Liver (tissue), 9 donors: ENCODE data around the gene DCP2. TPM values are rescaled to one million over a fixed set of nuclear protein-coding genes. Genes with fewer than 3 reads are reported as not detected.

Source experiments
- DNase-seq: peaks from one replicate; pipeline ENCODE4 v3.0.0-alpha.2; 2017; ENCODE audit warnings: low spot score
- H3K27ac ChIP-seq, 2 donors: one replicate each; pipeline ENCODE4 v1.7.0; 2013; ENCODE audit warnings: inconsistent platforms in 2 of 2, low read length in 2 of 2, control low read depth in 1 of 2, low read depth in 1 of 2, mild to moderate bottlenecking in 1 of 2
- H3K27me3 ChIP-seq, 4 donors: one replicate each; pipeline versions ENCODE4 v1.6.1 to v1.7.0; 2013; ENCODE audit warnings: low read length in 3 of 4, inconsistent platforms in 1 of 4, mild to moderate bottlenecking in 1 of 4, moderate library complexity in 1 of 4; ENCODE audit not compliant: control insufficient read depth in 4 of 4, insufficient read depth in 4 of 4
- H3K36me3 ChIP-seq, 4 donors: one replicate each; pipeline versions ENCODE4 v1.6.1 to v1.7.0; 2013; ENCODE audit warnings: low read length in 3 of 4, mild to moderate bottlenecking in 3 of 4, low read depth in 1 of 4, moderate library complexity in 1 of 4; ENCODE audit not compliant: control insufficient read depth in 4 of 4, insufficient read depth in 3 of 4
- H3K4me1 ChIP-seq, 4 donors: one replicate each; pipeline versions ENCODE4 v1.6.1 to v1.7.0; 2013; ENCODE audit warnings: low read length in 3 of 4, mild to moderate bottlenecking in 3 of 4, moderate library complexity in 1 of 4; ENCODE audit not compliant: control insufficient read depth in 4 of 4, insufficient read depth in 4 of 4
- H3K4me3 ChIP-seq, 3 donors: one replicate each; pipeline versions ENCODE4 v1.6.1 to v1.7.0; 2013; ENCODE audit warnings: low read length in 3 of 3, control low read depth in 1 of 3, low read depth in 1 of 3, mild to moderate bottlenecking in 1 of 3
- H3K9ac ChIP-seq, 2 donors: one replicate each; pipeline ENCODE4 v1.7.0; 2013; ENCODE audit warnings: low read length in 2 of 2, mild to moderate bottlenecking in 2 of 2, moderate library complexity in 2 of 2, control low read depth in 1 of 2, low read depth in 1 of 2
- H3K9me3 ChIP-seq, 4 donors: one replicate each; pipeline versions ENCODE4 v1.6.1 to v1.7.0; 2013; ENCODE audit warnings: low read length in 3 of 4; ENCODE audit not compliant: control insufficient read depth in 4 of 4
- CTCF ChIP-seq: fragments of 150-350 bp; IDR thresholded peaks from 2 replicates; pipeline ENCODE4 v1.5.1; 2017; ENCODE audit warnings: improper control_type of control experiment, low read depth, low read length; ENCODE audit not compliant: missing input control
- EGR1 ChIP-seq, 2 donors: IDR thresholded peaks; 2 replicates each; pipeline ENCODE4 v1.6.1; 2016 to 2018; ENCODE audit warnings: antibody characterized with exemption in 2 of 2, low read depth in 2 of 2
- FOXA1 ChIP-seq: IDR thresholded peaks from 2 replicates; pipeline ENCODE4 v1.6.1; 2016; ENCODE audit warnings: antibody characterized with exemption
- FOXA2 ChIP-seq: IDR thresholded peaks from 2 replicates; pipeline ENCODE4 v1.6.1; 2016; ENCODE audit warnings: antibody characterized with exemption
- GABPA ChIP-seq, 2 donors: IDR thresholded peaks in 1 of 2; conservative IDR thresholded peaks in 1 of 2; 2 replicates each; pipeline ENCODE4 v1.6.1; 2016; ENCODE audit warnings: antibody characterized with exemption in 2 of 2, mild to moderate bottlenecking in 1 of 2, moderate library complexity in 1 of 2
- HNF4A ChIP-seq, 2 donors: conservative IDR thresholded peaks; 2 replicates each; pipeline ENCODE4 v1.6.1; 2016; ENCODE audit warnings: antibody characterized with exemption in 2 of 2, mild to moderate bottlenecking in 2 of 2
- HNF4G ChIP-seq: IDR thresholded peaks from 2 replicates; pipeline ENCODE4 v1.6.1; 2016; ENCODE audit warnings: antibody characterized with exemption
- JUND ChIP-seq, 2 donors: IDR thresholded peaks; 2 replicates each; pipeline ENCODE4 v1.6.1; 2016; ENCODE audit warnings: antibody characterized with exemption in 2 of 2
- NR2F2 ChIP-seq: IDR thresholded peaks from 2 replicates; pipeline ENCODE4 v1.6.1; 2016; ENCODE audit warnings: antibody characterized with exemption
- RAD21 ChIP-seq, 2 donors: IDR thresholded peaks; 2 replicates each; pipeline ENCODE4 v1.6.1; 2016; ENCODE audit warnings: antibody characterized with exemption in 2 of 2, mild to moderate bottlenecking in 2 of 2
- REST ChIP-seq: IDR thresholded peaks from 2 replicates; pipeline ENCODE4 v1.6.1; 2016; ENCODE audit warnings: antibody characterized with exemption, mild to moderate bottlenecking
- RXRA ChIP-seq, 2 donors: IDR thresholded peaks; 2 replicates each; pipeline ENCODE4 v1.6.1; 2017 to 2018; ENCODE audit warnings: antibody characterized with exemption in 2 of 2, mild to moderate bottlenecking in 1 of 2
- SP1 ChIP-seq: IDR thresholded peaks from 2 replicates; pipeline ENCODE4 v1.6.1; 2018; ENCODE audit warnings: antibody characterized with exemption, mild to moderate bottlenecking
- TAF1 ChIP-seq: conservative IDR thresholded peaks from 2 replicates; pipeline ENCODE4 v1.6.1; 2016; ENCODE audit warnings: antibody characterized with exemption, mild to moderate bottlenecking
- YY1 ChIP-seq: IDR thresholded peaks from 2 replicates; pipeline ENCODE4 v1.6.1; 2016; ENCODE audit warnings: antibody characterized with exemption, mild to moderate bottlenecking
- ZBTB33 ChIP-seq: IDR thresholded peaks from 2 replicates; pipeline ENCODE4 v1.6.1; 2016; ENCODE audit warnings: antibody characterized with exemption
- WGBS: extraction: QIAGEN DNeasy Blood & Tissue Kit; methylation state at CpG from one replicate; pipeline ENCODE4 v1.1.7; 2013; 5-methylcytosine and 5-hydroxymethylcytosine counted together
- polyA plus RNA-seq, 2 donors: library from polyadenylated mRNA; stranded (reverse) in 1 of 2; unstranded in 1 of 2; fragments of 200-250 nt in 1 of 2; fragments of >200 nt in 1 of 2; fragmentation: Nextera tagmentation in 1 of 2; extraction: Ambion mirVana in 1 of 2; gene quantifications; one replicate each; pipeline versions ENCODE4 v1.2.1 to v1.2.3, GENCODE V29; 2013 to 2015
- total RNA-seq, 2 donors: library from RNA; depleted of rRNA; stranded (reverse); fragments of >200 nt; gene quantifications; one replicate each; pipeline ENCODE4 v1.2.3, GENCODE V29; 2014
- TF ChIP-seq, protein P1 (sequence below): IDR thresholded peaks from 2 replicates; pipeline ENCODE4 v1.6.1; 2016; ENCODE audit warnings: antibody characterized with exemption
- donor health status: healthy.
- donor health status: healthy.
- donor health status: healthy.
- donor health status: healthy.
- donor health status: healthy.

The DCP2 gene
- total and polyA plus RNA-seq, 4 donors, result 2.9 to 44.2 (median 12.4) TPM

GRCh38 chr5:113043491-113043931 lies 66.9 kb downstream of the DCP2 start:
- WGBS, result 65% methylated on average over 16 of the region's 16 CpGs
- Histone ChIP-seq H3K4me1 (no peaks in the 10 kb centered on the region), H3K9ac (no peak overlapping the region), H3K27me3 (no peaks in the 10 kb centered on the region), H3K36me3 (peaks cover 6 to 53% (median 38%) of the 10 kb centered on the region in 4 donors), H3K9me3 (no peaks in the 10 kb centered on the region), H3K4me3 (no peak overlapping the region), H3K27ac (no peak overlapping the region)
- no peak for DNase-seq
- TF ChIP-seq FOXA2 (no peak), NR2F2 (no peak), REST (no peak), FOXA1 (no peak), CTCF (peak; percentile 11), RXRA (IDR thresholded peaks at IDR 0.05) (peak in 1 of 2 donors; percentile 31), YY1 (no peak), RAD21 (IDR thresholded peaks at IDR 0.05) (peak; percentile 62 to 73), EGR1 (IDR thresholded peaks at IDR 0.05; ENCODE audit: low read depth in 2 of 2) (no peak), GABPA (IDR thresholded peaks at IDR 0.05 in 1 of 2, conservative IDR thresholded peaks at IDR 0.05 in 1 of 2) (no peak)

DNA sequence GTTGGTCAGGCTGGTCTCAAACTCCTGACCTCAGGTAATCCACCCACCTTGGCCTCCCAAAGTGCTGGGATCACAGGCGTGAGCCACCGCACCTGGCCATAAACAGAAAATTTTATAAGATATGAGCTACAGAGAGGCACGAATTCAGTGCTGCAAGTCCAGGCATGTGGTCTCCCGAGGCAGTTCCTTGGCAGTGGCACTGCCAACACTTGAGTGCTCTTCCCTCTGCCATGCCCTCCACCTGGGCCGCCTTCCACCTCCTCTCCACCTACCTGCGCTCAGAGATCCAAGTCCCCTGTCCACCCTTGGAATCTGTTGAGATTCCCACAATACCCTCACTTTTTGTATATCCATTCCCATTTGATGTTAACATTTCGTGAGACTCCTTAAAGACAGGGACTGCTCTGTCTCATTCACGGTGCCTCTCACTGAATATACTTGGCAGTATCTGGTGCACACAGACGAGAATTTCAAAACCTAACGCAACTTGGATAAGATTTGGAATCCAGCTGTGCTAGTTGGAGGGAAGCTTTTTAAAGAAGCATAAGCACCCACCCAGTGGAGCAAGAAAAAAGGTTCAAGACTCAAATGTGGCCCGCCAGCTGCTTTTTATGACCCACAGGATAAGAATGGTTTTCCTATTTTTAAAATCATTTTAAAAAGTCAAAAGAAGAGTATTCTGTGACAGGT lies 68.3 kb downstream of the DCP2 start:
- no peak overlapping the region for H3K4me3 ChIP-seq
- no peak overlapping the region for H3K9ac ChIP-seq
- H3K27me3 ChIP-seq, result no peaks in the 10 kb centered on the region
- H3K36me3 ChIP-seq, result peaks cover 6 to 53% (median 40%) of the 10 kb centered on the region in 4 donors
- H3K9me3 ChIP-seq, result no peaks in the 10 kb centered on the region
- H3K27ac ChIP-seq, result no peak overlapping the region
- no peak for DNase-seq
- 93% methylated on average over 11 of the region's 11 CpGs for WGBS
- no peaks in the 10 kb centered on the region for H3K4me1 ChIP-seq
- TF ChIP-seq FOXA2, result no peak
- TF ChIP-seq SP1, result no peak
- TF ChIP-seq ZBTB33, result no peak
- TF ChIP-seq GABPA (IDR thresholded peaks at IDR 0.05 in 1 of 2, conservative IDR thresholded peaks at IDR 0.05 in 1 of 2), result no peak
- no peak for TF ChIP-seq NR2F2
- TF ChIP-seq, protein P1, sequence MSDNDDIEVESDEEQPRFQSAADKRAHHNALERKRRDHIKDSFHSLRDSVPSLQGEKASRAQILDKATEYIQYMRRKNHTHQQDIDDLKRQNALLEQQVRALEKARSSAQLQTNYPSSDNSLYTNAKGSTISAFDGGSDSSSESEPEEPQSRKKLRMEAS, result no peak
- no peak for TF ChIP-seq RXRA (IDR thresholded peaks at IDR 0.05)
- TF ChIP-seq JUND (IDR thresholded peaks at IDR 0.05), result no peak
- no peak for TF ChIP-seq FOXA1
- TF ChIP-seq HNF4A (conservative IDR thresholded peaks at IDR 0.05), result no peak
- TF ChIP-seq REST, result no peak
- TF ChIP-seq TAF1, result no peak
- no peak for TF ChIP-seq CTCF
- TF ChIP-seq RAD21 (IDR thresholded peaks at IDR 0.05), result no peak
- TF ChIP-seq HNF4G, result no peak
